ENCODE results near the gene HSD17B12.

GRCh38 chr11:43892851-43893250, 212.3 kb downstream of the HSD17B12 start:
- TF ChIP-seq, protein P1, sequence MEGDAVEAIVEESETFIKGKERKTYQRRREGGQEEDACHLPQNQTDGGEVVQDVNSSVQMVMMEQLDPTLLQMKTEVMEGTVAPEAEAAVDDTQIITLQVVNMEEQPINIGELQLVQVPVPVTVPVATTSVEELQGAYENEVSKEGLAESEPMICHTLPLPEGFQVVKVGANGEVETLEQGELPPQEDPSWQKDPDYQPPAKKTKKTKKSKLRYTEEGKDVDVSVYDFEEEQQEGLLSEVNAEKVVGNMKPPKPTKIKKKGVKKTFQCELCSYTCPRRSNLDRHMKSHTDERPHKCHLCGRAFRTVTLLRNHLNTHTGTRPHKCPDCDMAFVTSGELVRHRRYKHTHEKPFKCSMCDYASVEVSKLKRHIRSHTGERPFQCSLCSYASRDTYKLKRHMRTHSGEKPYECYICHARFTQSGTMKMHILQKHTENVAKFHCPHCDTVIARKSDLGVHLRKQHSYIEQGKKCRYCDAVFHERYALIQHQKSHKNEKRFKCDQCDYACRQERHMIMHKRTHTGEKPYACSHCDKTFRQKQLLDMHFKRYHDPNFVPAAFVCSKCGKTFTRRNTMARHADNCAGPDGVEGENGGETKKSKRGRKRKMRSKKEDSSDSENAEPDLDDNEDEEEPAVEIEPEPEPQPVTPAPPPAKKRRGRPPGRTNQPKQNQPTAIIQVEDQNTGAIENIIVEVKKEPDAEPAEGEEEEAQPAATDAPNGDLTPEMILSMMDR (IDR thresholded peaks at IDR 0.05), result no peak
- TF ChIP-seq POLR2A (IDR thresholded peaks at IDR 0.05), result no peak
